Suppressor macrophage (primary cell): ENCODE measurements around the gene KCNQ5.

Experiments
- DNase-seq, 4 experiments: peaks; one replicate each; pipeline ENCODE4 v3.0.0-alpha.2; 2020 to 2022

The KCNQ5 gene

DNA sequence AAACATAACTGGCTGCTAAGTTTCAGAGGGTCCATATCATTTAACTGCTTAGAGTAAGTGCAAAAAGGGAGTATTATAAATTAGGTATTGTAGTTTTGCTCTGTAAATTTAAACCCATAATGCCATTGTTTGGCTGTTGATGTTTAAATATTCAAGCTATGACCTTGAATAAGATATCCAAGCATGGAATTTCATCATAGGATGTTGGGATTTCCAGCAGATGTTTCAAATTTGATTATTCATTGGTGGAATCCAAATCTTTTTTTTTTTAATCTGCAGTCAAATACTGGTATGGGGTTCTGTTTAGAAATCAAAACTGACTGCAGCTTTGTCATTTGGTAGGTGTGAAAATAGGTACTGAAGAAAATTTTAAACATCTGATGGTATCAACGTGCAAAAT, 442.4 kb downstream of the KCNQ5 start:
- DNase-seq = no peak

DNA sequence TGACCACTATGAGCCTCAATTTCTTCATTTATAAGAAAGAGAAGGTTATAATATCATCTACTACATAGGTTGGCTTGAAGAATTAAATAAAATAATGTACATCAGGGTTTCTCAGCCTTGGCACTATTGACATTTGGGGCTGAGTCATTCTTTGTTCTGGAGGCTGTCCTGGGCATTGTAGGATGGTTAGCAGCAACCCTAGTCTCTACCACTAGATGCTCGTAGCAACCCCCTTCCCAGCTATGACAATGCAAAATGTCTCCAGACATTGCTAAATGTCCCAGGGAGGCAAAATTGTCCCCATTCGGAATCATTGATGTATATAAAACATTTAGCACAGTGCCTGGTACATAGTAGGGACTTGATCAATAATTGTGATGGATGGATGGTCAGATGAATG, 451.4 kb downstream of the KCNQ5 start:
- no peak for DNase-seq

DNA sequence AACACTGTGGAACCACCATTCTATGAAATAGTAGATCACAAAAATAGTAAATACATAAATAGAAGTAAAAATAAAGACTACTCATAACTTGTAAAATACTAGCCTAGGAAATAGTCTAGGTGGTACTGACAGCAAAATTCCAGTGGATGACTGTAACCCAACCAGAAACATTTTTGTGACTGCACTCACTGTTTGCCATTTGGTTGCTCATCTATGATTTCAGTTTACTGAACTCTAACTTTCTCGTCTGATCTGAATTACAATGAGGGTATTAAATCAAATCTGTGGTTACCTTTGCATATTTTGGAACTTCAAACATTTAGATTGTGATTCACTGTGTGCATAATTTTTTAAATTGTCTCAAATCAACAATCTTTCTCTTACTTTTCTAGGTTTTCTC, 452.3 kb downstream of the KCNQ5 start:
- DNase-seq = no peak

DNA sequence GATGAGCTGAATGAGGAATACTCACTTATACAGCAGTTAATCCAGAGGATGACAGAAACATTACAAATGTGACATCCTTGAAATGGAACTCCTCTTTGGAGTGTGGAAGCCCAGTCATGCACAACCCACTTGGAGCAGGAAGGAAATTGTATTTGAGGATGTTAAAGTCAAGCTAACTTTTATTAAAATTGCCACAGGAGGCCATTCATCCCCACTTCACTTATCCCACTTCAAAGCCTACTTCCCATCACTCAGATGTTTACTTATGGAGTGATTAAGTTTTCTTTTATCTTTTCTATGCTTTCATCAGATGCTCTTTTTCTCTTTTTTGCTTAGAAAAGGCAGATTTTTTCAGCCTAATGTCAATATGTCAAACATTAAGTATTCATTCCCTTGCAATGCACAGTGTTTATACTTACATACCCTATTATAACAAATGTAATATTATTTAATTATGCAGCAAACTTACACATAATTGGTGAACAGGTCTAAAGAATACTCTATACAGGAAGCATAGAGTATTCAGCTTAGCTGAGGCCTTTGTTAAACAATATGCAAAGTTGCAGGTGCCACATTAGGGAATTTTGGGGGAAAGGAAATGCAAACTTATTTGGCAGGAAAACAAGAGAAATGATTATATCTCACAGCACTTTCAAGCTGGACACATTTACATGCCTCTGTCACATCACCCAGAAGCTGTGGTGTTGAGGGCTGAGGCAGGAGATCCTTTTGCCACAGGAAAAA, 454.5 kb downstream of the KCNQ5 start:
- DNase-seq = no peak

DNA sequence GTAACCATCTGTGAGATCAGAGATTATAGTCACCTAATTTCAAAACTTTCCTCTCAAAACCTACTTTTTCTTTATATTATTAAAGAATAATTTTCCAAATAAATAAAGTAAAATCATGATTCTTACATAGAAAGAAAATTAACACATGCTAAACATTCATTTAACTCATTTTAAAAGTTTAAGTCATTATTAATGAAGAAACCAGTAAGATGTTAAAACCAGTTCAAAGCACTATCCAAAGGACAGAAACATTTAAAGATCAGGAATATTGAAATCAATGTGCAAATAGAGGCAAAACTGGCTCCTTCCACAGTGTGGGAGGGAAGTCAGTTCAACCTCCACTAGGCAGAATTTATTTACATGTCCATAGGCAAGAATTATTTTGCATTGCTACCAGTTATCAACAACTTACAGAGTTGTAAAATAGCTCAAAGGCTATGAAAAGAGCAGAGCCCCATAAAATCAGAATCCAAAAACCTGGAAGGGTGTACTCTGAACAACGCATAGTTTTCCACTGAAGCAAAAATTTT, 456.5 kb downstream of the KCNQ5 start:
- DNase-seq = no peak

DNA sequence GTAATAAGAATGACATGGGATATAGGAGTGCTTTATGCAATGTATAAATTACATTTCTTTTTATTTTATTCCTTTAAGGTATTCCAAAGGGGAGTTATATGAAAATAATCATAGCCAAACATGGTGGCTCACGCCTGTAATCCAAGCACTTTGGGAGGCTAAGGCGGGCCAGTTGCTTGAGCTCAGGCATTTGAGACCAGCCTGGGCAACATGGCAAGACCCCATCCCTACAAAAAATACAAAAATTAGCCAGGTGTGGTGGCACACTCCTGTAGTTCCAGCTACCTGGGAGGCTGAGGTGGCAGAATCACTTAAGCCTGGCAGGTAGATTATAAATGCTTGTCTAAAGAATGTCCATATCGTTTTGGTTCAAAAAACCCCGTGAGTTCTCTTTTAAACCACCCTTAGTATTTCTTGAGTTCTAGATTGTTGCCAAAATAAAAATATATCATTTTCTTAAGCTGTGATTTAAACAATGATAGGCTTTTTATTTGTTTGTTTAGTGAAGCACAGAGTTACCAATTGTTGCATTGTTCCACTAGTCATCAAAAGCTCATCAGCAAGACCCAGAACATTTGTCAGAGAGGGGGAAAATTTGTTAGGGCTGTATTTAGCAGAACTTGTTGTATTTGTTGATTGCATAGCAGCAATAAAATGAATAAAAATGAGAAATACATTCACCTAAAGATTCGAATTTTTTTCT, 457.2 kb downstream of the KCNQ5 start:
- no peak for DNase-seq

DNA sequence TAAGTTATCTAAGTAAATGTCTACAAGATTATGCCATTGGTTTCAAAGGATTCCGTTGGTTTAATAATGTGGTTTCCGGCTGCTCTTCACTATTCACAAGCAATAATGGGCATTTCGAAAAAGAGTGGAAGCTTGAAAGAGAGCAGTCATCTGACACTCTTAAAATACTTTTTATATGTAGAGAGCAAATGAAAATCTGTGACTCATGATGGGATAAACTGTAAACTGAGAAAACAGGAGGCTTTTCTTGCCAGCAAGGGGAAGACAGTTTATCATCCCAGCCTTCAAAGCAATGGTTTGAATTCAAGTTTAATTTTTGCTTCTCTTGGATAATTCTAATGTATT, 457.7 kb downstream of the KCNQ5 start:
- no peak for DNase-seq

DNA sequence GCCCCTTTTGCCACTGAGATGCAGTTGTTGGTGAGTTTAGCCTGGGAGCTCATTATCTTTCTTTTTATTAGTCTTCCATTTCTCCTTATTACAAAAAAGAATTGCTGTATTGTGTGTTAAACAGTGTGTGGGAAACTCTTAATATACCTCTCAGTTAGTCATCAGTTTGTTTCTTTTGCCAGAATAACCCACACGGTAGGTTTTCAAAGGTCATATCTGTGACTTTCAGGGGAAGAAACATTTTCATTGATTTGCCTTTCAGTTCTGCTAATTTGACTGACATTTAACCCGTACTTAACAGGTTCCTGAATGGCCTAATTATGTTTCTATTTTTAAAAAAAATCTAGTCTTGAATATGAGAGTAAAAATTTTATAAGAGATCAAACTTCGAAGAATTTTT, 458.1 kb downstream of the KCNQ5 start:
- DNase-seq = peak in 1 of 4 experiments; percentile 7

DNA sequence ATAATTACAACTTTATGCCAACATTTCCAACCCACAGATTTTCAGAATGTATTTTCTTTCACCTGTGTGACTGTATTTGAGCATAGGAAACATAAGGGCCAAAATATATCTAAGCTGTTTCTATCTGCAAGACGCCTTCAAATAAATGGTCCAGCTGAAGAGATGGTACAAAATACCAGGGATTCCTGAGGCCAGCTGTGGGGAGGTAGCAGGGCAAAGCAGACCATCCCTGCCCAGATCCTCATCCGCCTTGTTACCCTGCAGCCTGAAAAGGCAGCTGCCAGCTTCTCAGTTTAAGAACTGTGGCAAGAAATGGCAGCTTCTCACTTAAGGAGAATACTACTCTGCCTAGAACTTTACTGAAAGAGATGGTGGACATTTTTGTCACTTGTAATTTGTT, 460.1 kb downstream of the KCNQ5 start:
- DNase-seq = no peak

DNA sequence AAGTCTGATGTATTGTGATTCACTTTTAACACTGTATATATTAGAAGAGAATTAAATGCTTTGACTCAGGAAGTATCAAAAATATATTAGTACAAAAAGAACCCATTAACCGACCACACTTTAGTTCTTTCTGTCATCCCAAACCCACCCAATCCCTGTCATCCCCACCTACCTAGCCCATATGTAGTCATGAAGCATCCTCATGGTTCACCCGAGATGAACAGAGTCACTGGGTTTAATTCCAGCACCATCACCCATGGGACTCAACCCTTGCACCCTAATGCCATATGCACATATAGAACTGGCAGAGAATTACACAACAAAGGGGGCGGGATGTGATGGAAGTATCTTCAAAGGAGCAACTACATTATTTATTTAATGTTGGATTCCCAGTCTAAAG, 462.0 kb downstream of the KCNQ5 start:
- no peak for DNase-seq

DNA sequence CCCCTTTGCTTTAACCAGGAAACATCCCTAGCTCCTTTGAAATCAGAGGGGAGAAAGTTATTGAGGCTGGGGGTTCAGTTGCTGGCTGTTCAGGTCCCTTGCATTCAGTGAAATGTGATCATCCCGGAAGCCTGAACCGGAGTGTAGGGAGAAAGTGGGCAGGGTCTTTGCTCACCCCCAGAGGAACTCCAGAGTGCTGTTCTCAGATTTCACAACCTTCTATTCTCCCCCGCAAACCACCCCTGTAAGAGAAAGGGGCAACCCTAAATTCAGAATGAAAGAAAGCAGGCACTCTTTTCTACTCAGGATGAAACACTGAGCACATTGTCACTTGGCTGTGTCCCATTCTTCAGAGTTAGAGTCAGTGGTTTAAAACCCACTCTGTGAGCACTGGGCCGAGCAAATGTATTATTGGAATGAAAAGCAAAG, 463.6 kb downstream of the KCNQ5 start:
- DNase-seq = no peak

DNA sequence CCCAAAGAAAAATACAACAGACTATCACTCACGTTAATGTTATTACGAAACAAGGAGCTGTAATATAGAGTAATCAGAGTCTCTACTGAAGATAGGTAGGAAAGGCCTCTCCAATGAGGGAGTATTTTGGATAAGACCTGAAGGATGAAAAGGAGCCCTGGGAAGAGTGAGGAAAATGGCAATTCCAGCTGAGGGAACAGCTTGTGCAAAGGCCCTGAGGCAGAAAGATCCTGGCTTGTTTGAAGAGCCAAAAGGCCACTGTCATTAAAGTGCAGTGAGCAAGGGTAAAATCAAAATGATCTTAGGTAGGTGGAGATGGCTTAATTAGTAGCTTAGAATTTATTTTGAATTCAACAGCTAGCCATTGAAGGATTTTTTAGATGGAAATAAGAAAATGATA, 464.9 kb downstream of the KCNQ5 start:
- no peak for DNase-seq

DNA sequence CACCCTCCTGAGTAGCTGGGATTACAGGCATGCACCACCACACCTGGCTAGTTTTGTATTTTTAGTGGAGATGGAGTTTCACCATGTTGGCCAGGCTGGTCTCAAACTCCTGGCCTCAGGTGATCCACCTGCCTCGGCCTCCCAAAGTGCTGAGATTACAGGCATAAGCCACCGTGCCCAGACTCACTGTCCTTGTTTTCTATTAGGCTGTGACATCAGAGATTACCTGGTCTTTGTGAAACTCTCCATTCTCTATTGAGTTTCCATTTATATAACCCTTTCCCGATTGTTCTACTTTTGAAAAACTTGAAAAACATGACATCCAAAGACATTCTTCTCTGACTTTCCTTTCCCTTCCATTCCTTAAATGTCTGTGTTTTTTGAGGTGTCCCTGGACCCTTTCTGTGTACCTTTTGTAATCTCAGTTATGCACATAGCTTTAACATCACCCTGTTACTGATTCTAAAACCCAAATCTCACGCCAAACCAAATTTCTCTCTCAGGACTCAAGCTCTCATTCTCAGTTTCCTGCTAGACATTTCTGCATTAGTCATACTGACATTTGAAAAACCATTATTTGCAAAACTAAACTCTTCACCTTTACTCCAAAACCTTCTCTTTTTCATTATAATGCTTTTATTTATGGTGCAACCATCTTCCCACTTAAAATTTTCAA, 466.4 kb downstream of the KCNQ5 start:
- DNase-seq = no peak

DNA sequence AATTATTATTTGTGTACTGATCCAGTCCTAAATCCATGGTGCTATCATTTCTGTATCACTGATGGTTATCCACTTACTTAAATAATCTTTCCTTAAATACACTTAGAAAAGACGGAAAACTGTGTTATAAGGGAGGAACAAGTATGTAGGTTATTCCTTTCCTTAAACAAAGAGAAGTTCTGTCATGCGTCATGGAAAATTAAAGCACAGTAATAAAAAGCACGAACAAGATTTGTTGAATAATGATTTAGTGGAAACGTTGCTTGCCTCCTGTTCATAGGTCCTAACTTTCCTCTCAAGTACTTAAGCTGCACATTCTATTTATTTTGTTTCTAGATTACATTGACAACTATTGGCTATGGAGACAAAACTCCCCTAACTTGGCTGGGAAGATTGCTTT, 483.1 kb downstream of the KCNQ5 start:
- no peak for DNase-seq

DNA sequence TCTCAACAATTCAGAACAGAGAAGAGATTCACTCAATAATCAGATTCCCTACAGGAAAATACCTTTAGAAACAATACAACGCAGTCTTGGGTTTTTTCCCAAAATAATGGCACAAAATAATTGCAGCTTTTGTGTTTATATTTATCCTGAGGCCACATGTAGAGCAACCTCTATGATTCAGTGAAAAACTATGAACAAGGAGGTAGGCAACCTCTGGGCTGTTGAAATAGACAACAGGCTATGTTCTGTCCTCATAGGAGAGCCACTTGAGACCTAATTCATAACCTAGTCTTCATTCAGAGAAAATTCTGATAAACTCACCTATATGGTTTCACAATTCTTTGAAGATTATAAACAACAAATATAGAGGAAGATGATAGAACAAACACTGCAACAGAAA, 485.2 kb downstream of the KCNQ5 start:
- no peak for DNase-seq

DNA sequence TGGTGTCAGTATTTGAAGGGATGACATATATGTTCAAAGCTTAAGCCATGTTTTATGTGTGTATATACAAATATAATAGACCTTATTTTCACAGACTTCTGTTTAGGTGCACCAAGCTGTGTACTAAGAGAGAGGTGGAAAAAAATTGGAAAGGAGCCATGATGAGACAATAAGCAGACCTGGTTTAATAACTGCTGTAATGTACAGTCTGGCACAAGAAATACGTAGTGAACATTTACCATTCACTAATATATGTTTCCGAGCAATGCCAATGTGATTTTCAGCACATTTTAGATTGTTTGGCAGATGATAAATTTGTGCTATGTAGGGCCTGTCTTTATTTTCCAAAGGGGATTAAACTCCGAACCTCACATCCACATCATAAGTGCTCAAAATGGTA, 487.1 kb downstream of the KCNQ5 start:
- no peak for DNase-seq

DNA sequence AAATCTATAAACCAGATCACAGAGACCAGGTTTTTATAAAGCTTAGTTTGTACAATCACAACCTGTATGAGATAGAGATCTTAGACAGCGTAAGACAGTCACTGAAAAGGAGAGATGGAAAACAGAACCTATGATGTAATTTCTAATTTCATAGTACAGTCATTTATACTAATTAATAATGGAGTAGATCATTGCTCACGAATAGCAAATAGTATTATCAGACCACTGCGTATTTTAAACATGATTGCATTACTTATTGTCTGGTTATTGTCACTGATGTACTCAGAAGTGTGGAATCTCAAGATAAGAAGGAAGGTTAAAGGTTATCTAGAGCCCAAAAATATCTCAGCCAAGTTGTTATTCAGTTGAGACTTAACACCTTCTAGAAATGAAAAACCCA, 487.8 kb downstream of the KCNQ5 start:
- no peak for DNase-seq

DNA sequence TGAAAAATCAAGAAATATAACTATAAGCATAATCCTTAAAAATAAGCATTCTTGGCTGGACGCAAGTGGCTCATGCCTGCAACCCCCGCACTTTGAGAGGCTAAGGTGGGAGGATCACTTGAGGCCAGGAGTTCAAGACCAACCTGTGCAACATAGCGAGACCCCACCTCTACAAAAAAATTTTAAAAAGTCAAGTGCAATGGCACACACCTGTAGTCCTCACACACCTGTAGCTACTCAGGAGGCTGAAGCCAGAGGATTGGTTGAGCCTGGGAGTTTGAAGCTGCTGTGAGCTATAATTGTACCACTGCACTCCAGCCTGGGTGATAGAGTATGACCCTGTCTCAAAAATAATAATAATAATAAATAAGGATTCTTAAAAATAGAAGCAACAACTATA, 494.5 kb downstream of the KCNQ5 start:
- DNase-seq = no peak

DNA sequence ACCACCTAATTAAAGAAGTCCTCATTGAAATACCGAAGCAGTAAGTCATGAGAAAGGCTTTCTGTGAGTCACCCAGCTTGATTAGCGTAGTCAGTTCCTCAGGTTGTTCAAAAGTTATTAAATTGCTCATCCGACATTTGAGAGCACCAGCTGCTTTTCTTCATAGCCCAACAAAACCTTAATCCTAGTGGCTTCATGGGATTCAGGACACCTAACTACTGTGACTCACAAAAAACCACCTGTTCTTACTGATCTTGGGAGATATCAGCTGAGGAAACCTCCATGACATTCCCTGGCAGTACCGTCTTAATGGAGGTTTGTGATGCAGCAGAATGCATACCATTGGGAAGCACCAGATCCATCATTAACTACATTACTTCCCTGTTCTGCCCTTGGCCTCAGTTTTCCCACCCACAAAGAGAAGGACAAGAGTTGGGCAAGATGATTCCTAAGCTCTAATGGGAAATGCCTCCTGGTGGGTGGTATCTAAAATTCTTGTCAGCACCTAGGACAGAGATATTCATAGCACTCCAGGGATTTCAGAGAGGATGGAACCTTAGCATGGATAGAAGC, 499.6 kb downstream of the KCNQ5 start:
- peak in 2 of 4 experiments; percentile 2 to 9 for DNase-seq

DNA sequence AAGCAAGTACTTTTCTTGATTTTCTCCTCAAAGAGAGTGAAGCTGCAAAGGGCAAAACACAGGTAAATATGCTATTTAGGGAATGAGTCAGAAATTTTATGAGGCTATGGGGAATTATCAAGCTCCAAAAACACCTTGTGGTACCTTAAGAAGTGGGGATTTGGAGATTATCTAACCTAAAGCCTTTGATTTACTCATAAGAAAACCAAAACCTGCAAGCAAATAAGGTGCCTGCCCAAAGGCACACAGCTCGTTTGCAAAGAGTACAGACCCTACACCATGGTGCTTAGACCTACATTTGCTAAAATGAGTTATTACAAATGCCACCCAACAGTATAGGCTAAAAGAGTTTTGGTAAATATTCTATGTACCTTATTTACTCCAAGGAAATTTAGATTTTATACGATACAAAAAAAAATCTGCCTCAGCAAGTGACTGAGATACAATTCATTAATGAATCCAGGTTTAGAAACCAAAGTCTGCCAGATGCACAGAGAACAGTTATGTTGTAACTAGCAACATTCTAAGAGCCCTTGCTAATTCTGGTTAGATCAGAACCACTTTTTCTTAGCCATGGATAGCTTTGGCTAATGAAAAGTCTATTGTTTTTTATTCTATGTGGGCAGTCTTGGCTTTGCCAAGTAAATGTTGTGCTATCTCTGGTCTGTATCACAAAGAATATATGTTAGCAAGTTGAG, 501.9 kb downstream of the KCNQ5 start:
- no peak for DNase-seq

DNA sequence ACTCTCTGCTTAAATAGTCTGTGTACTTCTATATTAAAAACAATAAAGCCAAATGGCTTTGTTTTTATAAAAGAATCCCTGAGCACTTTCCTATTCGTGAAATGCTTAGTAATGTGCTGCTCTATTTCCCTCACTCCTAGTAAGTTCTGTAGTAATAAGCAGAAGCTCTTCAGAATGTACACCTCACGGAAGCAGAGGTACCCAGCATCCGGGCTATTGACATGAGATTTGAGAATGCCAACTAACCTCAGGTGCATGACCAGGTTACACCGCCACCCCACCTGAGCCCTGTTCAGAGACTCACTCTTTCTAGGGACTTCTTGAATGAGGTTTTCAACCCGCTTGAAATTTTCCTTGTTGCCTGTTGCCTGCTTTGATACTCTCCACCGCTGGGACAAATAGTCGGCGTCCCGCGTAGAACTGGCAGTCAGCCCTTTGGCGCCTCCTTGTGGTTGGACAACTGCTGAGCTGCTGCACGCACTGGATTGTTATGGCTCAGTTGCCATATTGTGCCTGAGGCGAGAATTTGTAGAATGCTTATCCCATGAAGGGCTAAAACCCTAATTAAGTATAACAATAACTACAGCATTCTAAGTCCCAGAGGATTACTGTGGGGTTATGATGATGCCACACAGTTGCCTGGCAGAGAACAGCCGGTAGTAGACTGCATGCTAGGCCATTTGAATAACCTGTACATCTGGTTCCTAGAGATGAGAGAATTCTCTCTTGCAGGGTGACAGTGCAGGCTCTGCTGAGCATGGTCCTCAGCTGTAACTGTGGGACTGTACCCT, 508.0 kb downstream of the KCNQ5 start:
- DNase-seq = peak; percentile 82 to 92 (median 92)

DNA sequence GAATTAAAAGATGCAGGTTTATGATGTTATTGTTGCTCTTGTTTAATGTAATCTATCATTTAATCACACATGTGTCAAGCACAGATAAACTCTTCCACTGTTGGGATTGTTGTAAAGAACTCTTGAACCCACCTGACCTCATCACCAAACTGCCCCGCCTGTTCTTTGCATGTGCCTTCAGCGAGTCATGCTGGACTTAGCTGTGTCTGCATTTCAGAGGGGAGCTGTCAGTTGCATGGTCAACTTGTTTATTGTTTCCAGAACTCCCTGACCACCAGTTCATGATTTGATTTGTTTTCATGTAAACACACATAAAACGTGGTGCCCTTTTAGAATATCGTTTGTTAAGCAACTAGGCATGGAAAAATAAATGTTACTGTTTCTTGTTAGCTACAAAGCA, 509.8 kb downstream of the KCNQ5 start:
- peak in 1 of 4 experiments; percentile 4 for DNase-seq
